Activated B cell treated with CpG ODN at 0.5 μM for 24 hours (primary cell): ENCODE results near the gene TMEM270. TPM values are rescaled to one million over a fixed set of nuclear protein-coding genes. Genes with fewer than 3 reads are reported as not detected.

ENCODE experiments used
- ATAC-seq: fragments of 200-7000 bp; cut with Tn5 transposase; one replicate; pipeline ENCODE4 v1.10.0; 2021; ENCODE audit warnings: low read depth, mild to moderate bottlenecking, moderate library complexity
- CTCF ChIA-PET: fragments of 350-600 bp; sonication (Branson Sonifier 250); formaldehyde crosslinking; loops from one replicate; lab custom pipeline; 2021; ENCODE audit warnings: antibody characterized with exemption; lab: Charles Lee
- POLR2A ChIA-PET: fragments of 350-600 bp; sonication (Branson Sonifier 250); formaldehyde crosslinking; loops from one replicate; lab custom pipeline; 2021; ENCODE audit warnings: antibody characterized with exemption; lab: Charles Lee
- DNase-seq: peaks from one replicate; pipeline ENCODE4 v3.0.0; 2022
- H3K27ac Mint-ChIP-seq: one replicate; pipeline ENCODE4 v1.8.0; 2020; ENCODE audit warnings: mixed read lengths
- H3K27me3 Mint-ChIP-seq: one replicate; pipeline ENCODE4 v1.8.0; 2021; ENCODE audit warnings: mixed read lengths
- H3K36me3 Mint-ChIP-seq: one replicate; pipeline ENCODE4 v1.8.0; 2021; ENCODE audit warnings: low read depth, mixed read lengths
- H3K4me1 Mint-ChIP-seq: one replicate; pipeline ENCODE4 v1.8.0; 2021; ENCODE audit warnings: mixed read lengths
- H3K4me3 Mint-ChIP-seq: one replicate; pipeline ENCODE4 v1.8.0; 2020; ENCODE audit warnings: mild to moderate bottlenecking, mixed read lengths
- H3K9me3 Mint-ChIP-seq: one replicate; pipeline ENCODE4 v1.8.0; 2020; ENCODE audit warnings: mixed read lengths
- CTCF ChIP-seq: fragments of 200-600 bp; IDR thresholded peaks from one replicate; pipeline ENCODE4 v1.8.0; 2022; ENCODE audit warnings: antibody characterized with exemption, mild to moderate bottlenecking
- intact Hi-C: fragments of 100-400 bp; cut with micrococcal nuclease; formaldehyde crosslinking; loops from one replicate; pipeline ENCODE4 v1.15.1; 2024
- total RNA-seq: library from RNA; stranded (reverse); gene quantifications from 2 replicates; pipeline ENCODE4 v1.2.3, GENCODE V29; 2022

TMEM270 gene
- total RNA-seq, 1 donor from 2014 or later, result not detected

- no peak for TF ChIP-seq CTCF
- H3K9me3 Mint-ChIP-seq, result no peaks in the 10 kb centered on the region
- ATAC-seq, result no peak
- peaks cover 11% of the 10 kb centered on the region for H3K4me1 Mint-ChIP-seq
- no peak overlapping the region for H3K4me3 Mint-ChIP-seq
- intact Hi-C loops, result loop anchor here (2.0 kb wide), 1 partner anchor 16 kb away; no protein-coding TSS in a partner anchor
- ChIA-PET POLR2A (no interaction called here), CTCF (no interaction called here)
- no peak overlapping the region for H3K27ac Mint-ChIP-seq
- DNase-seq, result no peak
- no peaks in the 10 kb centered on the region for H3K36me3 Mint-ChIP-seq
- no peaks in the 10 kb centered on the region for H3K27me3 Mint-ChIP-seq
Measured at GRCh38 chr7:73839290-73839689, 21.7 kb upstream of the TMEM270 start.

- no peak overlapping the region for H3K4me3 Mint-ChIP-seq
Measured at GRCh38 chr7:73839743-73840714, 20.9 kb upstream of the TMEM270 start.

GRCh38 chr7:73840715-73841379 lies 20.1 kb upstream of the TMEM270 start:
- H3K4me1 Mint-ChIP-seq, result peaks cover 23% of the 10 kb centered on the region
- TF ChIP-seq CTCF, result no peak
- CTCF ChIA-PET, result no interaction called here
- intact Hi-C loops, result loop anchor here (5.0 kb wide), 2 partner anchors 104 to 174 kb away; partner anchors contain the start of genes ABHD11 and VPS37D
- no peaks in the 10 kb centered on the region for H3K36me3 Mint-ChIP-seq
- DNase-seq (no peak), ATAC-seq (no peak)
- no peaks in the 10 kb centered on the region for H3K27me3 Mint-ChIP-seq
- H3K27ac Mint-ChIP-seq, result no peak overlapping the region
- no peaks in the 10 kb centered on the region for H3K9me3 Mint-ChIP-seq
- POLR2A ChIA-PET, result interaction anchor here (0.6 kb wide), 1 partner anchor 25 kb away, joined by 5 read pairs; no protein-coding TSS in a partner anchor
- H3K4me3 Mint-ChIP-seq, result no peak overlapping the region

More at GRCh38 chr7:73839743-73840714, 20.9 kb upstream of the TMEM270 start:
- Mint-ChIP-seq H3K27ac (no peak overlapping the region), H3K36me3 (no peaks in the 10 kb centered on the region), H3K9me3 (no peaks in the 10 kb centered on the region), H3K27me3 (no peaks in the 10 kb centered on the region), H3K4me1 (peaks cover 15% of the 10 kb centered on the region)
- POLR2A ChIA-PET, result interaction anchor here (0.6 kb wide), 1 partner anchor 24 kb away, joined by 5 read pairs; no protein-coding TSS in a partner anchor
- intact Hi-C loops, result loop anchor here (2.0 to 5.0 kb wide), 3 partner anchors 15 to 173 kb away; partner anchors contain the start of genes ABHD11 and VPS37D
- ATAC-seq (no peak), DNase-seq (no peak)
- TF ChIP-seq CTCF, result no peak
- CTCF ChIA-PET, result no interaction called here

GRCh38 chr7:73841689-73842066 lies 19.3 kb upstream of the TMEM270 start:
- ChIA-PET POLR2A (no interaction called here), CTCF (interaction anchor here (0.7 to 1.4 kb wide), 2 partner anchors 13 to 1692 kb away, joined by 3 to 7 read pairs; no protein-coding TSS in a partner anchor)
- peak overlapping the region; percentile 73 for H3K27ac Mint-ChIP-seq
- H3K4me1 Mint-ChIP-seq, result peaks cover 30% of the 10 kb centered on the region
- no peak for DNase-seq
- intact Hi-C loops, result loop anchor here (1.0 to 5.0 kb wide), 3 partner anchors 10 to 174 kb away; partner anchors contain the start of genes ABHD11 and VPS37D
- H3K9me3 Mint-ChIP-seq, result no peaks in the 10 kb centered on the region
- no peaks in the 10 kb centered on the region for H3K27me3 Mint-ChIP-seq
- no peak for ATAC-seq
- no peak for TF ChIP-seq CTCF
- peak overlapping the region; percentile 86 for H3K4me3 Mint-ChIP-seq
- no peaks in the 10 kb centered on the region for H3K36me3 Mint-ChIP-seq
